GM10248 (cell line): ENCODE measurements around the gene DMAC2.
"Not testable (repeated sequence)": the region's sequence is repeated elsewhere in the genome, so short reads cannot be mapped to it uniquely, and the experiment has no call there.

ENCODE experiments used
- CTCF ChIA-PET: fragments of 300-600 bp; sonication (Branson Sonifier 250); formaldehyde crosslinking; extraction: SDS; loops from one replicate; lab custom pipeline; 2021; ENCODE audit warnings: antibody characterized with exemption; lab: Yijun Ruan, JAX
- POLR2A ChIA-PET: fragments of 350-650 bp; sonication (Branson Sonifier 250); formaldehyde crosslinking; extraction: SDS; loops from one replicate; lab custom pipeline; 2020; ENCODE audit warnings: antibody characterized with exemption; lab: Yijun Ruan, JAX
- DNase-seq: peaks from one replicate; pipeline ENCODE4 v3.0.0; 2012; ENCODE audit errors: extremely low spot score
- CTCF ChIP-seq: IDR thresholded peaks from 2 replicates; pipeline ENCODE4 v1.5.1; 2012; ENCODE audit warnings: mild to moderate bottlenecking, low read depth; ENCODE audit errors: extremely low read depth, missing control alignments, control extremely low read depth

Gene DMAC2

GRCh38 chr19:41439441-41440222, at the start of gene DMAC2:
DMAC2 (minus strand) TSS chr19:41439912; CDS start chr19:41439899, 13 bp downstream.
- ChIA-PET CTCF (interaction anchor here (0.7 to 3.8 kb wide), 14 partner anchors 8 to 161 kb away, joined by 3 to 44 read pairs (median 5); no protein-coding TSS in a partner anchor), POLR2A (interaction anchor here (1.1 kb wide), 2 partner anchors 37 to 92 kb away, joined by 3 read pairs; no protein-coding TSS in a partner anchor)
- TF ChIP-seq CTCF = peak; percentile 65
- DNase-seq = peak; percentile 92

- POLR2A ChIA-PET, DNase-seq: not testable (repeated sequence)
- CTCF ChIA-PET = interaction anchor here (0.9 to 1.6 kb wide), 2 partner anchors 38 to 77 kb away, joined by 3 read pairs; no protein-coding TSS in a partner anchor
Observed at GRCh38 chr19:41486953-41487352, 47.2 kb upstream of the DMAC2 start.

- no peak for TF ChIP-seq CTCF
- POLR2A ChIA-PET = no interaction called here
- CTCF ChIA-PET = no interaction called here
- DNase-seq = no peak
Observed at GRCh38 chr19:41484822-41485221, 45.1 kb upstream of the DMAC2 start.

- DNase-seq = no peak
- CTCF ChIA-PET = no interaction called here
- TF ChIP-seq CTCF = no peak
- POLR2A ChIA-PET = no interaction called here
Observed at GRCh38 chr19:41480336-41480735, 40.6 kb upstream of the DMAC2 start.

GRCh38 chr19:41479757-41480191, 40.1 kb upstream of the DMAC2 start:
- DNase-seq = no peak
- no peak for TF ChIP-seq CTCF
- CTCF ChIA-PET = interaction anchor here (1.0 to 1.6 kb wide), 2 partner anchors 30 to 84 kb away, joined by 3 read pairs; no protein-coding TSS in a partner anchor
- POLR2A ChIA-PET = no interaction called here

GRCh38 chr19:41478875-41479756, 39.4 kb upstream of the DMAC2 start:
- DNase-seq = no peak
- POLR2A ChIA-PET = no interaction called here
- CTCF ChIA-PET = interaction anchor here (1.0 to 1.6 kb wide), 2 partner anchors 30 to 84 kb away, joined by 3 read pairs; no protein-coding TSS in a partner anchor
- no peak for TF ChIP-seq CTCF
